Right cardiac atrium (tissue), 5 donors: Measurements from ENCODE around the gene PLCG2. TPM values are rescaled to one million over a fixed set of nuclear protein-coding genes. Genes with fewer than 3 reads are reported as not detected.
"Not testable (repeated sequence)": the region's sequence is repeated elsewhere in the genome, so short reads cannot be mapped to it uniquely, and the experiment has no call there.

ENCODE experiments used
- ATAC-seq, 2 donors: fragments of 200-7000 bp; cut with Tn5 transposase; one replicate each; pipeline versions ENCODE4 v1.8.0 to v1.9.1; 2020; ENCODE audit warnings: moderate library complexity in 2 of 2, mild to moderate bottlenecking in 1 of 2
- DNase-seq, 3 donors: peaks; one replicate each; pipeline ENCODE4 v3.0.0-alpha.2; 2020
- H3K27ac ChIP-seq: one replicate; pipeline ENCODE4 v1.5.1; 2013; ENCODE audit warnings: mild to moderate bottlenecking, low read length, control low read depth, moderate library complexity
- H3K27me3 ChIP-seq: one replicate; pipeline ENCODE4 v1.6.1; 2013; ENCODE audit not compliant: control insufficient read depth, insufficient read depth
- H3K4me1 ChIP-seq: one replicate; pipeline ENCODE4 v1.6.1; 2013; ENCODE audit warnings: low read length; ENCODE audit not compliant: control insufficient read depth, insufficient read depth
- H3K4me3 ChIP-seq: one replicate; pipeline ENCODE4 v1.5.1; 2013; ENCODE audit warnings: low read length, control low read depth
- H3K9me3 ChIP-seq: one replicate; pipeline ENCODE4 v1.6.1; 2013; ENCODE audit warnings: low read length; ENCODE audit not compliant: control insufficient read depth
- WGBS: extraction: QIAGEN DNeasy Blood & Tissue Kit; methylation state at CpG from one replicate; pipeline ENCODE4 v1.1.7; 2013; 5-methylcytosine and 5-hydroxymethylcytosine counted together
- intact Hi-C, 4 donors: fragments of 100-400 bp; cut with DNase I; formaldehyde crosslinking; loops; one replicate each; pipeline versions ENCODE4 v1.11.0 to v1.14.0; 2022 to 2023
- polyA plus RNA-seq: library from polyadenylated mRNA; stranded (reverse); fragments of 200-250 nt; gene quantifications from one replicate; pipeline ENCODE4 v1.2.3, GENCODE V29; 2013
- total RNA-seq, 4 donors: library from RNA; stranded (reverse); fragmentation: NEBNext Ultra II Directional; extraction: Animal tissue kit (Norgen Biotek cat#: 25700); gene quantifications; one replicate each; pipeline ENCODE4 v1.2.1, GENCODE V29; 2021
- donor health status: healthy with polysubstance abuse.
- donor health status: DM: no; HTN: yes; CAD: no.
- donor health status: DM: no; HTN: no; CAD: no.
- donor health status: DM: no; HTN: yes; CAD: no; lungs with severe emphysema.
- donor health status: DM: yes; HTN: yes; CAD: no.

Gene PLCG2
- total and polyA plus RNA-seq, 5 donors: 4.3 to 18.3 (median 9.7) TPM

DNA sequence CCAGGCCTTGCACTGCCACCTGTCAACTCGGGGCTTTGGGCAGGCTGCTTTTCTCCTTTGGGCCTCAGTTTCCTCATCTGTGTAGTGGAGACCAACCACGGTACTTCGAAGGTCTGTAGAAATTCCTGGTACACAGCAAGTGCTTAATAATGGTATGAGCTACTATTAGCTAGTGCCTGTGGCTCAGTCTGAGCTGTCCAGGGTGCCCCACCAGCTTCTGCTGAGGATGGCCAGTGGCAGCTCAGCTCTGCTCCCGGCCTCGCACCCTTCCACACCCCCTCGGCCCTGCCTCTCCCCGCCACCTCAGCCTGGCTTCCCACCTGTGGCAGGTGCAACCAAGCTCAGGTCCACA is 26.2 kb upstream of the PLCG2 start:
- WGBS: 94% methylated on average over 7 of the region's 7 CpGs
- Histone ChIP-seq H3K27ac (no peak overlapping the region), H3K4me3 (no peak overlapping the region), H3K27me3 (no peaks in the 10 kb centered on the region), H3K4me1 (no peaks in the 10 kb centered on the region), H3K9me3 (no peaks in the 10 kb centered on the region)
- no peak for DNase-seq
- intact Hi-C loops: no loop called here
- ATAC-seq: no peak

DNA sequence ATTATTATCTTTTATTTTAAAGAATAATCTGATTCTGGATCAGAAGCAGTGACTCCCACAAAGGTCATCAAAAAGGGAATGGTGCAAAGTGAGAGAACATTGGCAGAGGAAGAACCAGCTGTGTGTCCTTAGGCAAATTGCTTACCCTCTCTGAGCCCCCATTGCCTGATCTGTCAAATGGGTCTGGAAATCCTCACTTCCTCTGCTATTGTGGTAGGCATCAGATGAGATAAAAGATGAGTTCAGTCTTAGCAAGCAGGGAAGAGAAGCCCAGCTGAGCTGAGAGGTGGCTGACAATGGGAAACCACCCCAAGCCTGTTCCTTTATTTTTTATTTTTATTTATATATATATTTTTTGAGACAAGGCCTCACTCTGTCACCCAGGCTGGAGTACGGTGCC is 24.2 kb upstream of the PLCG2 start:
- intact Hi-C loops: no loop called here
- no peak overlapping the region for H3K4me3 ChIP-seq
- H3K27me3 ChIP-seq: no peaks in the 10 kb centered on the region
- no peaks in the 10 kb centered on the region for H3K9me3 ChIP-seq
- no peaks in the 10 kb centered on the region for H3K4me1 ChIP-seq
- no peak overlapping the region for H3K27ac ChIP-seq
- 90% methylated on average over 1 of the region's 1 CpG for WGBS
- DNase-seq: no peak
- ATAC-seq: no peak

DNA sequence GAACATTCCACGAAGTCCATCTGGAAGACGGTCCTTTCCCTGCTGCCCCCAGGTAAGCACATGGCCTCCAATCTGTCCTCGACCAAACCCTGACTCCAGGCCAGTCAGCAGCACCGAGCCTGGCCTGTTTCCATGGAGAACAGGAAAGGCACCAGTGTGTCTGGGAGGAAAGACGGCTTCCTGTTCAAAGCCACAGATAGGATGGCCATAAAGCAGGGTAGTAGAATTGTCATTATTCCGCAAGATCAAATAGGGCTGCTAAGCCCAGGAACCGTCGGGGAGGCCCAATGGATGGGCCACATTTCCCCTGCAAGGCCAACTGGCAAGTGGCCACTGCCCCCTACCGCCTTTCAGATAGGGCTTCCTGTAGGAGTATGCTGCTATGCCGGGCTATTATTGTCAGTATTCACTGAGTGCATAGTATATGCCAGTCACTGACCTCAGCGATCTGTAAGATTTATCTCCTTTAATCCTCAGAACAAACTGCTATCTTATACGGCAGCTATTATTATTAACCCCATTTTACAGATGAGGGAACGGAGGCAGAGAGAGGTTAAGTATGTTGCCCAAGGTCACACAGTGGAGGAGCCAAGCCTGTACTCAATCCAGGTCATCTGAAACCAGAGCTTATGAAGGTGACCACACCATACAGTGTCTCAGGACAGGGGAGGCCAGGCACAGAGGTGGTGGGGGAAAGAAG is 23.0 kb upstream of the PLCG2 start:
- ATAC-seq (peak; percentile 62 to 66), DNase-seq (peak in 2 of 3 donors; percentile 67 to 68)
- Histone ChIP-seq H3K27ac (no peak overlapping the region), H3K4me3 (no peak overlapping the region), H3K9me3 (no peaks in the 10 kb centered on the region), H3K4me1 (no peaks in the 10 kb centered on the region), H3K27me3 (no peaks in the 10 kb centered on the region)
- 41% methylated on average over 13 of the region's 13 CpGs for WGBS
- intact Hi-C loops: no loop called here

DNA sequence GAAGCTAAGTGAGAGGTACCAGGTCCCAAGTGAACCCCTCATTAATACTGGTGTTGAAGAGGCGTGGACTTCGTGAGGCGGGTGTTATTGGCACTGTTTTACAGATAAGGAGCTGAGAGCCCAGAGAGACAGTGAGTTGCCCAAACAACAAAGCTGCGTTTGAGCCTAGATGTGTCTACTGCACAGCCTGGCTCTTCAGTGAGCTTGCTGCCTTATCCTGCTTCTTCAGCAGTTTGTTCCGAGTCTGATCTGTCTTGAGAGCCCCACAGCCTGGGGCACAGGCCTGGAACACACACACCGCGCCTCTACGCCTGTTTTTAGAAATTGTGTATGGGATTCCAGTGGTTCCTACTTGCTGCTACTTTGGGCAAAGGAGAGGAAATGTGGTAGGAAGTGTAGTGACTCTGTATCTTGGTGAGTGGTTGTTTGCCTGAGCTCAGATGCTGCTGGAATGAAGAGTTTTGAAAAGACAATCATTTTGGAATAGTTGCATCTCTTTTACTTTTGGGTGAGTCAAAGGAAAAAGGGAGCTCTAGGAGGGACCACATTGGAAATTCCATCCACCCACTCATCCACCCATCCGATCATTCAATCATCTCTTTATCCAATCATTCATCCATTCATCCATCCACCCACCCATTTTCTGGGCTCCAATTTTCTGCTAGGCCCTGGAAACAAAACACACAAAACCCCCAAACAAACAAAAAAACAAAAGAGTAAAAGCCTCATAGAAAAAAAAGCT is 22.3 kb upstream of the PLCG2 start:
- Histone ChIP-seq H3K4me3 (no peak overlapping the region), H3K27me3 (no peaks in the 10 kb centered on the region), H3K4me1 (no peaks in the 10 kb centered on the region), H3K27ac (no peak overlapping the region), H3K9me3 (no peaks in the 10 kb centered on the region)
- ATAC-seq (no peak), DNase-seq (no peak)
- WGBS: 61% methylated on average over 9 of the region's 9 CpGs
- intact Hi-C loops: no loop called here

- DNase-seq (no peak), ATAC-seq (no peak)
- Histone ChIP-seq H3K27ac (no peak overlapping the region), H3K4me3 (no peak overlapping the region), H3K9me3 (no peaks in the 10 kb centered on the region), H3K4me1 (no peaks in the 10 kb centered on the region), H3K27me3 (no peaks in the 10 kb centered on the region)
- 41% methylated on average over 2 of the region's 2 CpGs for WGBS
- intact Hi-C loops: no loop called here
Measured at GRCh38 chr16:81758376-81758775, 20.7 kb upstream of the PLCG2 start.

DNA sequence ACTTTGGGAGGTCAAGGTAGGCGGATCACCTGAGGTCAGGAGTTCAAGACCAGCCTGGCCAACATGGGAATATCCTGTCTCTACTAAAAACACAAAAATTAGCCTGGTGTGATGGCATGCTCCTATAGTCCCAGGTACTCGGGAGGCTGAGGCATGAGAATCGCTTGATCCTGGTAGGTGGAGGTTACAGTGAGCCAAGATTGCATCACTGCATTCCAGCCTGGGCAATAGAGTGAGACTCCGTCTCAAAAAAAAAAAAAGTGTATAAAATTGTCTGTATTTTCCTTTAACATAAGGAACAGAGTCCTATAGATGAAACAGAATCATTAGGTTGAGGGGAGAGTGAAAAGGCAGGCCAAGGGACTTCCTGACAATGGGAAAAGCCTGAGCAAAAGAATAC is 16.8 kb upstream of the PLCG2 start:
- H3K4me3 ChIP-seq, ATAC-seq, H3K9me3 ChIP-seq, intact Hi-C loops, H3K27me3 ChIP-seq, H3K4me1 ChIP-seq, H3K27ac ChIP-seq, DNase-seq: not testable (repeated sequence)
- 71% methylated on average over 4 of the region's 4 CpGs for WGBS

DNA sequence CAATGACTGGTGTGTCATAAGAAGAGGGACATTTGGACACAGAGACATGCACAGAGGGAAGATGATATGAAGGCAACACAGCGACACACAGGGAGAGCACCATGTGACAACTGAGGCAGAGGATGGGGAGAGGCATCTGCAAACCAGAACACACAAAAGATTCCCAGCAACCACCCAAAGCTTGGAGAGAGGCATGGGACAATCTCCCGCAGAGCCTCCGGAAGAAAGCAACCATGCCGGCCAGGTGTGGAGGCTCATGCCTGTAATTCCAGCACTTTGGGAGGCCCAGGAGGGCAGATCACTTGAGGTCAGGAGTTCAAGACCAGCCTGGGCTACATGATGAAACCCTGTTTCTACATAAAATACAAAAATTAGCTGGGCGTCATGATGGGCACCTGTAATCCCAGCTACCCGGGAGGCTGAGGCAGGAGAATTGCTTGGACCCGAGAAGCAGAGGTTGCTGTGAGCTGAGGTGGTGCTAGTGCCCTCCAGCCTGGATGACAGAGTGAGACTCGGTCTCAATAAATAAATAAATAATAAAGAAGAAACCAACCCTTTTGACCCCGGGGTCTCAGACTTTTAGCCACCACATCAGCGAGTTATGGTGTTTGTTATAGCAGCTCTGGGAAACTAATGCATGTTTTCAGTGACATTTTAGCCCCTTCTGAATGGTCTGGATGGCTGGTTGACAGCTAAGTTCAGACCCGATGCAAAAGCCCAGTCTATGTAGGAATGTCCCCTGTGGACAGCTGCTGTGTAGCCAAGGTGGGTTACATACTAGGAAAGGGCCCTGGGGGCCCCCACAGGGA is 13.8 kb upstream of the PLCG2 start:
- Histone ChIP-seq H3K27me3 (no peaks in the 10 kb centered on the region), H3K4me3 (no peak overlapping the region), H3K27ac (no peak overlapping the region), H3K4me1 (no peaks in the 10 kb centered on the region), H3K9me3 (no peaks in the 10 kb centered on the region)
- 91% methylated on average over 11 of the region's 11 CpGs for WGBS
- intact Hi-C loops: no loop called here
- no peak for DNase-seq
- ATAC-seq: peak in 1 of 2 donors; percentile 49

DNA sequence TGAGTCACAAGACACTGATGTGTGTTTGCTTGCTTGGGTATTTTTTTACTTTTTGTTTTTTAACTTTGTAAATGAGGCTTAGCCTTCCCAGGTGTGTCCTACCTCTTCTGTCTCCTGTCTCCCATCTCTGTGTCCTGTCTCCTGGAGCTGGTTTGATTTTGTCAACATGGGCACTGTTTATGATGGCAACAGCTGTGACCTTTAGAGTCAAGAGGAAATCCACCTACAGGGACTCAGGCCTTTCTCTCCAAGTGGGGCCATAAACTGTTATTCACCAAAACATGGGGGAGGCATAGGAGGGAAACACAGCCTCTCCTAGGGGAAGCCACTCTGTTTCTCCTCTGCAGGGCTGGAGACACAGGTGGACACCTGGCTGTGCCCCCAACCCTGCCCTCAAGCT is 13.1 kb upstream of the PLCG2 start:
- Histone ChIP-seq H3K4me3 (no peak overlapping the region), H3K27me3 (no peaks in the 10 kb centered on the region), H3K27ac (no peak overlapping the region), H3K9me3 (no peaks in the 10 kb centered on the region), H3K4me1 (no peaks in the 10 kb centered on the region)
- intact Hi-C loops: no loop called here
- ATAC-seq (no peak), DNase-seq (no peak)

DNA sequence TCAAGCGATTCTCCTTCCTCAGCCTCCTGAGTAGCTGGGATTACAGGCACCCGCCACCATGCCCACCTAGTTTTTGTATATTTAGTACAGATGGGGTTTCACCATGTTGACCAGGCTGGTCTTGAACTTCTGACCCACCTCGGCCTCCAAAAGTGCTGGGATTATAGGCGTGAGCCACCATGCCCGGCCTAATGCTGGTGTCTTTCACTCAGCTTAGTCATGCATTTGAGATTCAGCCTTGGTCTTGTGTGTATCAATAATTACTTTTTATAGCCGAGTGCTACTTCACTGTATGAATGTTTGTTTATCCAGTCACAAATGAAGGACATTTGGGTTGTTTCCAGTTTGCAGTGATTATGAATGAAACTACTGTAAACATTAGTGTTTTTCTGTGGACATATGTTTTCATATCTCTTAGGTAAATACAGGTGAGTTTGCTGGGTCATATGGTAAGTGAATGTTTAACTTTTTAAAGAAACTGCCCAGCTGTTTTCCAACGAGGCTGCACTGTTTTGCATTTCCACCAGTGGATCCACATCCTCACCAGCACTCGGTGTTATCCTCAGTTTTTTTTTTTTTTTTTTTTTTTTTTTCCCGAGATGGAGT is 11.0 kb upstream of the PLCG2 start:
- no peaks in the 10 kb centered on the region for H3K27me3 ChIP-seq
- intact Hi-C loops: no loop called here
- H3K27ac ChIP-seq: no peak overlapping the region
- ATAC-seq (no peak), DNase-seq (no peak)
- 80% methylated on average over 9 of the region's 9 CpGs for WGBS
- H3K9me3 ChIP-seq: no peaks in the 10 kb centered on the region
- no peak overlapping the region for H3K4me3 ChIP-seq
- no peaks in the 10 kb centered on the region for H3K4me1 ChIP-seq

DNA sequence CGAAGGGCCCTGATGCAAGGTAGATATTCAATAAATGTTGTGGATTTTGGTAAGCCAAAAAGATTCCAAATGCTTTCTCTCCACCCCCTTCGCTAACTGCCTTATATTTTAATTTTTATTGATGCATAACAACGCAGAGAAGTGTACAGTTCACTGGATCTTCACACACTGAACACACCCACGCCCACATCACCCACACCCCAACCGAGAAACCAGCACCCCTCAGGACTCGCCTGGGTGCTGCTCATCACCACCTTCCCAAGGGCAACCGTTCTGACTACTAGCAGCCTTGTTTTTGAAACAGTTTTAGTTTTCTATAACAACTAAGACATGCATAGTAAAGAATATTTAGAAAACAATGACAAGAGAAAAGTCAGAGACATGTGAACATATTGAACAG is 9.1 kb upstream of the PLCG2 start:
- DNase-seq: no peak
- 87% methylated on average over 7 of the region's 7 CpGs for WGBS
- Histone ChIP-seq H3K27me3 (no peaks in the 10 kb centered on the region), H3K9me3 (no peaks in the 10 kb centered on the region), H3K4me1 (no peaks in the 10 kb centered on the region), H3K27ac (no peak overlapping the region), H3K4me3 (no peak overlapping the region)
- ATAC-seq: no peak
- intact Hi-C loops: no loop called here

DNA sequence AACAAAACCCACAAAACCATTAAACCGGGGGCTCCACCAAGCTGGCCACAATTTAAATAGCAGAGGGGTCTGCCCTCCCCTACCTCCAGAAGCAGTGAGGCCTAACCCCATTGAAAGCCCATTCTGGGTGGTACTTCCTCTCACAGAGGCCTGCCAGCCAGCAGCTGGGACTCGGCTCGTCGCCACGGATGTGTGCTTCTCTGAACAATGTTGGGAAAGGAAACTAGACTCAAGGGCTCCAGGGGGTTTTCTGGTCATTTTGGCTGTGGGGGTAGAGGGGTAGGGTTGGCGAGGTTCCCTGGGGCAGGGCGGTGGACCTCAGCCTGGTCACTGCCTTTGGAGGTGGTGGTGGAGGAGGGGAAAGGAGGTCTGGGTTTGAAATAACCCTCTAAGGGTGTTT is 4.7 kb upstream of the PLCG2 start:
- no peaks in the 10 kb centered on the region for H3K27me3 ChIP-seq
- DNase-seq (peak; percentile 43 to 72 (median 63)), ATAC-seq (peak; percentile 20 to 49)
- H3K9me3 ChIP-seq: no peaks in the 10 kb centered on the region
- no peak overlapping the region for H3K27ac ChIP-seq
- intact Hi-C loops: no loop called here
- no peaks in the 10 kb centered on the region for H3K4me1 ChIP-seq
- no peak overlapping the region for H3K4me3 ChIP-seq
- 53% methylated on average over 7 of the region's 7 CpGs for WGBS
